Ovary (tissue), 3 donors: ENCODE measurements around the gene FGGY.

Source experiments
- EP300 ChIP-seq: sonication (generic); formaldehyde crosslinking; IDR thresholded peaks from one replicate; pipeline ENCODE4 v1.6.1; 2017; ENCODE audit warnings: antibody characterized with exemption
- POLR2A ChIP-seq: fragments of 450-650 bp; IDR thresholded peaks from one replicate; pipeline ENCODE4 v1.6.1; 2017; ENCODE audit warnings: antibody characterized with exemption, mild to moderate bottlenecking, moderate library complexity
- TF ChIP-seq, protein P1 (sequence below), 3 donors: fragments of 450-650 bp in 2 of 3; fragments of 200-600 bp in 1 of 3; IDR thresholded peaks; one replicate each; pipeline versions ENCODE4 v1.5.1 to v1.8.0; 2016 to 2022; ENCODE audit warnings: antibody characterized with exemption in 3 of 3, mild to moderate bottlenecking in 1 of 3
- donor health status: DM: no; HTN: no; CAD: no.

- TF ChIP-seq, protein P1, sequence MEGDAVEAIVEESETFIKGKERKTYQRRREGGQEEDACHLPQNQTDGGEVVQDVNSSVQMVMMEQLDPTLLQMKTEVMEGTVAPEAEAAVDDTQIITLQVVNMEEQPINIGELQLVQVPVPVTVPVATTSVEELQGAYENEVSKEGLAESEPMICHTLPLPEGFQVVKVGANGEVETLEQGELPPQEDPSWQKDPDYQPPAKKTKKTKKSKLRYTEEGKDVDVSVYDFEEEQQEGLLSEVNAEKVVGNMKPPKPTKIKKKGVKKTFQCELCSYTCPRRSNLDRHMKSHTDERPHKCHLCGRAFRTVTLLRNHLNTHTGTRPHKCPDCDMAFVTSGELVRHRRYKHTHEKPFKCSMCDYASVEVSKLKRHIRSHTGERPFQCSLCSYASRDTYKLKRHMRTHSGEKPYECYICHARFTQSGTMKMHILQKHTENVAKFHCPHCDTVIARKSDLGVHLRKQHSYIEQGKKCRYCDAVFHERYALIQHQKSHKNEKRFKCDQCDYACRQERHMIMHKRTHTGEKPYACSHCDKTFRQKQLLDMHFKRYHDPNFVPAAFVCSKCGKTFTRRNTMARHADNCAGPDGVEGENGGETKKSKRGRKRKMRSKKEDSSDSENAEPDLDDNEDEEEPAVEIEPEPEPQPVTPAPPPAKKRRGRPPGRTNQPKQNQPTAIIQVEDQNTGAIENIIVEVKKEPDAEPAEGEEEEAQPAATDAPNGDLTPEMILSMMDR (IDR thresholded peaks at IDR 0.05): no peak
- TF ChIP-seq EP300 (no peak), POLR2A (no peak)
Measured at GRCh38 chr1:59352065-59352464, 55.2 kb downstream of the FGGY start.
